Tibial artery (tissue), 4 donors: ENCODE data around the gene MLLT10.
A peak's percentile ranks its signal among the peaks of the same experiment; 100 is the strongest.

ENCODE experiments used
- DNase-seq, 2 donors: peaks; one replicate each; pipeline ENCODE4 v3.0.0-alpha.2; 2019
- H3K27ac ChIP-seq, 2 donors: fragments of 200-600 bp; sonication (generic) in 1 of 2; 1 replicate in 1 of 2; 2 replicates in 1 of 2; pipeline ENCODE4 v1.5.1; 2018 to 2019; ENCODE audit warnings: mild to moderate bottlenecking in 1 of 2
- H3K27me3 ChIP-seq, 2 donors: fragments of 200-600 bp; sonication (generic) in 1 of 2; one replicate each; pipeline versions ENCODE4 v1.5.1 to v1.6.0; 2016 to 2019
- H3K36me3 ChIP-seq, 3 donors: fragments of 200-600 bp; sonication (generic) in 2 of 3; one replicate each; pipeline ENCODE4 v1.5.1; 2016 to 2019; ENCODE audit warnings: mild to moderate bottlenecking in 2 of 3
- H3K4me1 ChIP-seq, 4 donors: fragments of 200-600 bp; sonication (generic) in 2 of 4; 1 replicate in 3 of 4; 2 replicates in 1 of 4; pipeline ENCODE4 v1.5.1; 2016 to 2019
- H3K4me3 ChIP-seq, 2 donors: fragments of 200-600 bp; sonication (generic) in 1 of 2; 1 replicate in 1 of 2; 2 replicates in 1 of 2; pipeline ENCODE4 v1.5.1; 2018 to 2019; ENCODE audit warnings: mild to moderate bottlenecking in 2 of 2
- H3K9me3 ChIP-seq, 3 donors: fragments of 200-600 bp; sonication (generic) in 1 of 3; one replicate each; pipeline ENCODE4 v1.5.1; 2016 to 2019
- intact Hi-C: fragments of 100-400 bp; cut with DNase I; formaldehyde crosslinking; loops from one replicate; pipeline ENCODE4 v1.15.0; 2023; ENCODE audit warnings: low total_unique reads
- TF ChIP-seq, protein P1 (sequence below), 2 experiments: fragments of 200-600 bp in 1 of 2; fragments of 450-650 bp in 1 of 2; IDR thresholded peaks; one replicate each; pipeline ENCODE4 v1.5.1; 2017 to 2019; ENCODE audit warnings: antibody characterized with exemption in 2 of 2, mild to moderate bottlenecking in 1 of 2, moderate library complexity in 1 of 2

MLLT10 gene

DNA sequence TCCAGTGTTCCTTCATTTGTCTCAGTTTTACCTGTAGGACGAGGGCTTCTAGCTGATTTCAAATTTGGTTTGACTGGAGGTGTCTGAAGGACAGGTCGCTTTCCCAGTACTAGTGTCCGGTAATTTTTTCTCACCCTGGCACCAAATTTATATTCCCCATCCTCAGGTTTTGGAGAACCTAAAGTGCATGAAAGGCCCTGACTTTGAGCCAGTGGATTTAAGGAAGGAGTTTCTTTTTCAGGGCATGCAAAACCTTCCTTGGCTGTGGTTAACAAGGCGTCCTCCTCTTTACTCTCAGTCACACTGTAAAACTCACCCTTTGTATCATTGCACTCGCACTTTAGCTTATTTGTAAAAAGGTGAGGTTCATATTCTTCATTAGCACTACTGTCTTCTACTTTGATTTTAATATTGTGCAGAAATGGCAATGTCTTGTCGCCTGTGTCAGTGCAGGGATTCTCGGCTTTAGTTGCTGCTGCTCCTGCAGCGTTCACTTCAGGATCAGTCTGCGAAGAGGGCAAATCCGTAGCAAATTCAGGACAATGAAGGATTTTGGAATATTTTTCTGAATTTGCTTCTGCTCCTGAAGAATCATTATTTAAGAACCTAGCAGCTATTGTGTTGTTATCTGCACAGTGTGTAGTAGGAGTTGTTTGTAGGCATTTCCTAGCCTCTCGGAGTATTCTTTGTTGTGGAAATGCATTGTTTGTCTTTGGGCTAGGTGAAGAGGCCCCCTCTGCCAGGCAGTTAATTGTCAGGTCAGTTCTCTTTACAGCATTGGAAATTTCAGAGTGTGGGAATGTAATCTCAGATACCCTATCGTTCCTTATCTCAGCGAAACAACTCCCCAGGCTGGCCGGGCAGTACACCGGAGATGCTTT is 18.4 kb upstream of the MLLT10 start:
- TF ChIP-seq, protein P1, sequence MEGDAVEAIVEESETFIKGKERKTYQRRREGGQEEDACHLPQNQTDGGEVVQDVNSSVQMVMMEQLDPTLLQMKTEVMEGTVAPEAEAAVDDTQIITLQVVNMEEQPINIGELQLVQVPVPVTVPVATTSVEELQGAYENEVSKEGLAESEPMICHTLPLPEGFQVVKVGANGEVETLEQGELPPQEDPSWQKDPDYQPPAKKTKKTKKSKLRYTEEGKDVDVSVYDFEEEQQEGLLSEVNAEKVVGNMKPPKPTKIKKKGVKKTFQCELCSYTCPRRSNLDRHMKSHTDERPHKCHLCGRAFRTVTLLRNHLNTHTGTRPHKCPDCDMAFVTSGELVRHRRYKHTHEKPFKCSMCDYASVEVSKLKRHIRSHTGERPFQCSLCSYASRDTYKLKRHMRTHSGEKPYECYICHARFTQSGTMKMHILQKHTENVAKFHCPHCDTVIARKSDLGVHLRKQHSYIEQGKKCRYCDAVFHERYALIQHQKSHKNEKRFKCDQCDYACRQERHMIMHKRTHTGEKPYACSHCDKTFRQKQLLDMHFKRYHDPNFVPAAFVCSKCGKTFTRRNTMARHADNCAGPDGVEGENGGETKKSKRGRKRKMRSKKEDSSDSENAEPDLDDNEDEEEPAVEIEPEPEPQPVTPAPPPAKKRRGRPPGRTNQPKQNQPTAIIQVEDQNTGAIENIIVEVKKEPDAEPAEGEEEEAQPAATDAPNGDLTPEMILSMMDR (IDR thresholded peaks at IDR 0.05): no peak
- Histone ChIP-seq H3K36me3 (no peaks in the 10 kb centered on the region), H3K4me1 (peaks cover 0 to 26% (median 15%) of the 10 kb centered on the region in 4 donors), H3K9me3 (no peaks in the 10 kb centered on the region), H3K27ac (no peak overlapping the region), H3K27me3 (peaks cover 0 to 75% of the 10 kb centered on the region in 2 donors), H3K4me3 (peak overlapping the region; percentile 52 to 65)
- no peak for DNase-seq
- intact Hi-C loops: loop anchor here (10.0 kb wide), 2 partner anchors 729 to 919 kb away; no protein-coding TSS in a partner anchor

DNA sequence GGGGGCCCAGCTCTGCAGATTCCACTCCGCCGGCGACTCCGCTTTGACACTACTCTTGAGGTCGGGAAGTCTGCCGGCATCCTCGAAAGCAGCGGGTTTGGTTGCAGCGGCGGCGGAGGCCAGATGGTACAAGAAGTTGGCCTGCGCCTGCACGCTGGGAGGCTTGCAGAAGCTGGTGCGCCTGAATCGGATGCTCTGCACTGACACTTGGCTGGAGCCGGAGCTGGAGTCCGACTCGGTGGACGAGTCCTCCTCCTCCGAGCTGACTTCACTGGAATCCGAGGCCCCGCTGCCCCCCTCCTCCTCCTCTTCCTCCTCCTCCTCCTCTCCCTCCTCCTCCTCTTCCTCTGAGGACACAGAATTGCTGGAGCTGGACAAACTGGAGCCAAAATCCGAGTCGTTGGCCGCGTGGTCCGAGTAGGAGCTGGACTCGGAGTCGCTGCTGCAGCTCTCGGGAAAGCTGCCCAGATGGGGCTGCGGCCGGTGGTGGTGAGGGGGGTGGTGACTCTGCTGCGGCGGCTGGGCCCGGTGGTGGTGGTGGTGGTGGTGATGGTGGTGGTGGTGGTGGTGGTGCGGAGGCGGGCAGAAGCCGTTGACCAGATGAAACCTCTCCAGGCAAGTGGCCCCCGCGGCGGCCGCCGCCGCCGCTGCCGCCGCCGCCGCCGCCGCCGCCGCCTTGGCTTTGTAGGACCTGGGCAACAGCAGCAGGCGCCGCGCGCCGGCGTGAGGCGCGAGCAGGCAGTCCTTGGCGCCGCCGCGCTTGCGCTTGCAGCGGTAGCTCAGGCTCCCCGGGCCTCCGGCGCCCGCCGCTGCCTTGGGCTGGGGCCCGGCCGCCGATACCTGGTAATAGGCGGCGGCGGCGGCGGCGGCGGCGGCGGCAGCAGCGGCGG is 17.5 kb upstream of the MLLT10 start:
- Histone ChIP-seq H3K27me3 (peaks cover 0 to 80% of the 10 kb centered on the region in 2 donors), H3K4me1 (peaks cover 0 to 26% (median 15%) of the 10 kb centered on the region in 4 donors), H3K9me3 (no peaks in the 10 kb centered on the region), H3K4me3 (peak overlapping the region; percentile 52 to 65), H3K36me3 (no peaks in the 10 kb centered on the region), H3K27ac (peak overlapping the region in 1 of 2 donors; percentile 18)
- intact Hi-C loops: loop anchor here (10.0 kb wide), 2 partner anchors 728 to 918 kb away; no protein-coding TSS in a partner anchor
- DNase-seq: peak; percentile 51 to 75
- TF ChIP-seq, protein P1 (IDR thresholded peaks at IDR 0.05): no peak

DNA sequence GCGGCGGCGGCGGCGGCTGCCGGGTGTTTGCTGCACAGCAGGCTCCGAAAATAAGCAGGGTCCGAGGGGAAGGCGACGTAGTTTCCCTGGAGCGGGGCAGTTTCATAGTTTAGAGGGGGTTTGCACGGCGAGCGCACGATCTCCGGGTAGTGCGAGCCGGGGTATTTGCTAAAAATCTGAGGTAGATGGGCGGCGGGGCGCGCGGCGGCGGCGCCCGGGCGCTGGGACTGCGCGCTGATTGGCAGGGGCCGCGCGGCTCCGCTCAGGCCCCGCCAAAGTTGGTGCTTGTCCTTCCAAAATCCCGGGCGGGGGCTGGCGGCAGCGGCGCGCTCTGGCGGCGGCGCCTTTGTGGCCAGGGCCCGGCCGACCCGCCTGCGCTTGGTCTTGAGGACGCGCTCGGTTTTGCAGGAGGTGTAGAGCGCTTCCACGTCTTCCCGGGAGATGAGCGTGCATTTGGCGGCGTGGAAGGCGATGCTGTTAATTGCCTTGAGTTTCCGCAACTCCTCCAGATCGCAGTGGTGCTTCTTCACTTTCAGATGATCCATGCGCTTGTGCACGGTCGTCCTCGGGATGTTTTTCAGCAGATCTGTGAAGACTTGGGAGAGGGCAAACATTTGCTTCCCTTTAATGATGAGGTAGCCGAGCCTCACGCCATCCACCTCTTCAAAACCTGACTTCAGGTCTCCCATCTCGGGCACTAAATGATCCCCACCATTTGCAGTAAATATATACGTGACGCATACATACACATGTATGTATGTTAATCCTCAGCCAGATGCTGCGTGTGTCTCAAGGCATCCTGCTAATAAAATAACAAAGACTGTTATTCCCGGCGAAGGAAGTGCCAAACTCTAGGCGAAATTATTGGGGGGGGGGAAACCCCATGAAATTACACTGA is 16.6 kb upstream of the MLLT10 start:
- intact Hi-C loops: loop anchor here (10.0 kb wide), 2 partner anchors 727 to 917 kb away; no protein-coding TSS in a partner anchor
- Histone ChIP-seq H3K27me3 (peaks cover 0 to 77% of the 10 kb centered on the region in 2 donors), H3K36me3 (no peaks in the 10 kb centered on the region), H3K27ac (peak overlapping the region; percentile 23 to 35), H3K4me3 (peak overlapping the region; percentile 52 to 65), H3K4me1 (peaks cover 0 to 26% (median 15%) of the 10 kb centered on the region in 4 donors), H3K9me3 (no peaks in the 10 kb centered on the region)
- TF ChIP-seq, protein P1 (IDR thresholded peaks at IDR 0.05): no peak
- DNase-seq: peak; percentile 58 to 69

DNA sequence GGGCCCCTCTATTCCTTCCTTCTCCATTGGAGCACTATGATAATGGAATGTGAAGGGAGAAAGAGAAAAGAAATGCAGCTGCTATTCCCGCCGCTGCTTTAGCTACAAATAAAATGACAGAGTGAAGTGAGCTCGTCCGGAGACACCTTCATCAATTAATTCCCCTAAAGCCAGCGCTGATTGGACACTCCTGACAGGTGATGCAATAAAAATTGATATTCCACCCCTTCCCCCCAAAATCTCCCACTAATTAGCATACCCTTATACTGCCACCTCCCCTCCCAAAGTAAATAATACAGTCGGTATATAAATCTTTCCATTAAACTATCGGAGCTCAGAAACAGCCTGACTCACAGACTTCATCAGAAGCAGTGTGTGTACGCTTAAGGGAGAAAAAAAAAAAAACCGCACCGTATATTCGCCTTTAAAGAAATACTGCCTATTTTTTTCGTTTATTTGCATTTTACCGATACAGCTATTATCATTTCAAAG is 15.8 kb upstream of the MLLT10 start:
- peaks cover 0 to 80% of the 10 kb centered on the region in 2 donors for H3K27me3 ChIP-seq
- no peaks in the 10 kb centered on the region for H3K36me3 ChIP-seq
- peak overlapping the region; percentile 24 to 35 for H3K27ac ChIP-seq
- no peaks in the 10 kb centered on the region for H3K9me3 ChIP-seq
- peak overlapping the region; percentile 52 to 65 for H3K4me3 ChIP-seq
- DNase-seq: no peak
- intact Hi-C loops: loop anchor here (10.0 kb wide), 2 partner anchors 727 to 917 kb away; no protein-coding TSS in a partner anchor
- peaks cover 0 to 26% (median 15%) of the 10 kb centered on the region in 4 donors for H3K4me1 ChIP-seq
- TF ChIP-seq, protein P1 (IDR thresholded peaks at IDR 0.05): no peak
